Breast epithelium (tissue), 4 donors: ENCODE data around the gene TMEFF2. TPM values are rescaled to one million over a fixed set of nuclear protein-coding genes. Genes with fewer than 3 reads are reported as not detected.

Source experiments
- DNase-seq, 2 donors: peaks; one replicate each; pipeline ENCODE4 v3.0.0-alpha.2; 2019; ENCODE audit warnings: low spot score in 2 of 2
- H3K27ac ChIP-seq, 2 donors: fragments of 200-600 bp; sonication (generic) in 1 of 2; one replicate each; pipeline ENCODE4 v1.5.1; 2016 to 2019; ENCODE audit warnings: mild to moderate bottlenecking in 1 of 2
- H3K27me3 ChIP-seq, 2 donors: fragments of 200-600 bp; sonication (generic) in 1 of 2; one replicate each; pipeline versions ENCODE4 v1.5.1 to v1.6.0; 2017 to 2019; ENCODE audit warnings: control low read depth in 1 of 2, mild to moderate bottlenecking in 1 of 2
- H3K36me3 ChIP-seq: fragments of 200-600 bp; one replicate; pipeline ENCODE4 v1.5.1; 2019
- H3K4me1 ChIP-seq, 2 donors: fragments of 200-600 bp; sonication (generic); one replicate each; pipeline ENCODE4 v1.5.1; 2016 to 2019; ENCODE audit warnings: control low read depth in 1 of 2
- H3K4me3 ChIP-seq, 3 donors: fragments of 200-600 bp; sonication (generic); 1 replicate in 2 of 3; 2 replicates in 1 of 3; pipeline ENCODE4 v1.5.1; 2016 to 2019; ENCODE audit warnings: mild to moderate bottlenecking in 3 of 3, moderate library complexity in 2 of 3
- H3K9me3 ChIP-seq, 2 donors: fragments of 200-600 bp; sonication (generic) in 1 of 2; one replicate each; pipeline ENCODE4 v1.5.1; 2016 to 2019; ENCODE audit warnings: control low read depth in 1 of 2
- CTCF ChIP-seq, 3 donors: fragments of 450-650 bp; IDR thresholded peaks; one replicate each; pipeline ENCODE4 v1.5.1; 2016 to 2017; ENCODE audit warnings: antibody characterized with exemption in 3 of 3, mild to moderate bottlenecking in 3 of 3, moderate library complexity in 3 of 3
- POLR2A ChIP-seq: fragments of 450-650 bp; IDR thresholded peaks from one replicate; pipeline ENCODE4 v1.6.1; 2016; ENCODE audit warnings: antibody characterized with exemption, mild to moderate bottlenecking, moderate library complexity
- POLR2AphosphoS5 ChIP-seq, 3 donors: sonication (generic); formaldehyde crosslinking; IDR thresholded peaks; one replicate each; pipeline ENCODE4 v1.6.1; 2017; ENCODE audit warnings: antibody characterized with exemption in 3 of 3
- intact Hi-C: fragments of 100-400 bp; cut with DNase I; formaldehyde crosslinking; loops from one replicate; pipeline ENCODE4 v1.15.1; 2023; ENCODE audit warnings: low total_unique reads
- total RNA-seq, 3 donors: library from RNA; depleted of rRNA; stranded (reverse); fragments of >200 nt; gene quantifications; one replicate each; pipeline ENCODE4 v1.1.0, GENCODE V29; 2016

Gene TMEFF2
- total RNA-seq, 3 donors from 2014 or later: 0.32 TPM; not detected in 2

- Histone ChIP-seq H3K4me3 (no peak overlapping the region), H3K36me3 (no peaks in the 10 kb centered on the region), H3K27me3 (no peaks in the 10 kb centered on the region), H3K9me3 (no peaks in the 10 kb centered on the region), H3K4me1 (no peaks in the 10 kb centered on the region), H3K27ac (no peak overlapping the region)
- no peak for DNase-seq
- intact Hi-C loops: no loop called here
- TF ChIP-seq CTCF (IDR thresholded peaks at IDR 0.05) (no peak), POLR2AphosphoS5 (IDR thresholded peaks at IDR 0.05) (no peak), POLR2A (no peak)
Observed at GRCh38 chr2:191916826-191917225, 277.9 kb downstream of the TMEFF2 start.

GRCh38 chr2:191915750-191916149, 279.0 kb downstream of the TMEFF2 start:
- DNase-seq: no peak
- TF ChIP-seq POLR2A: no peak
- no peak for TF ChIP-seq CTCF (IDR thresholded peaks at IDR 0.05)
- no peak for TF ChIP-seq POLR2AphosphoS5 (IDR thresholded peaks at IDR 0.05)
- Histone ChIP-seq H3K27ac (no peak overlapping the region), H3K4me3 (no peak overlapping the region), H3K27me3 (no peaks in the 10 kb centered on the region), H3K4me1 (no peaks in the 10 kb centered on the region), H3K9me3 (no peaks in the 10 kb centered on the region), H3K36me3 (no peaks in the 10 kb centered on the region)
- intact Hi-C loops: no loop called here

- H3K27me3 ChIP-seq: no peaks in the 10 kb centered on the region
- no peak overlapping the region for H3K27ac ChIP-seq
- H3K4me1 ChIP-seq: no peaks in the 10 kb centered on the region
- intact Hi-C loops: no loop called here
- DNase-seq: no peak
- TF ChIP-seq POLR2AphosphoS5 (IDR thresholded peaks at IDR 0.05) (no peak), CTCF (IDR thresholded peaks at IDR 0.05) (no peak), POLR2A (no peak)
- no peaks in the 10 kb centered on the region for H3K9me3 ChIP-seq
- no peak overlapping the region for H3K4me3 ChIP-seq
- no peaks in the 10 kb centered on the region for H3K36me3 ChIP-seq
Observed at GRCh38 chr2:191913796-191914195, 280.9 kb downstream of the TMEFF2 start.

- DNase-seq: no peak
- TF ChIP-seq POLR2A: no peak
- TF ChIP-seq POLR2AphosphoS5 (IDR thresholded peaks at IDR 0.05): no peak
- no peak for TF ChIP-seq CTCF (IDR thresholded peaks at IDR 0.05)
- intact Hi-C loops: no loop called here
Observed at GRCh38 chr2:191912764-191913163, 282.0 kb downstream of the TMEFF2 start.

GRCh38 chr2:191910518-191910917, 284.2 kb downstream of the TMEFF2 start:
- no peak for DNase-seq
- Histone ChIP-seq H3K4me3 (no peak overlapping the region), H3K27ac (no peak overlapping the region), H3K9me3 (no peaks in the 10 kb centered on the region), H3K27me3 (no peaks in the 10 kb centered on the region), H3K4me1 (no peaks in the 10 kb centered on the region), H3K36me3 (no peaks in the 10 kb centered on the region)
- TF ChIP-seq POLR2A: no peak
- no peak for TF ChIP-seq CTCF (IDR thresholded peaks at IDR 0.05)
- no peak for TF ChIP-seq POLR2AphosphoS5 (IDR thresholded peaks at IDR 0.05)
- intact Hi-C loops: no loop called here

More at GRCh38 chr2:191912764-191913163, 282.0 kb downstream of the TMEFF2 start:
- Histone ChIP-seq H3K27me3 (no peaks in the 10 kb centered on the region), H3K4me1 (no peaks in the 10 kb centered on the region), H3K9me3 (no peaks in the 10 kb centered on the region), H3K36me3 (no peaks in the 10 kb centered on the region), H3K27ac (no peak overlapping the region), H3K4me3 (no peak overlapping the region)
